ENCODE results near the gene TRNT1. TPM values are rescaled to one million over a fixed set of nuclear protein-coding genes. Genes with fewer than 3 reads are reported as not detected.

Gene TRNT1
- total RNA-seq: 10 to 100 TPM; 36.4 to 44.5 (median 38.8) TPM
- 10 to 100 TPM; 22.7 to 26.9 TPM for polyA plus RNA-seq
- 54.7 reads per million, percentile 73 among the genes with 10 or more reads in this experiment for total RNA-seq

DNA sequence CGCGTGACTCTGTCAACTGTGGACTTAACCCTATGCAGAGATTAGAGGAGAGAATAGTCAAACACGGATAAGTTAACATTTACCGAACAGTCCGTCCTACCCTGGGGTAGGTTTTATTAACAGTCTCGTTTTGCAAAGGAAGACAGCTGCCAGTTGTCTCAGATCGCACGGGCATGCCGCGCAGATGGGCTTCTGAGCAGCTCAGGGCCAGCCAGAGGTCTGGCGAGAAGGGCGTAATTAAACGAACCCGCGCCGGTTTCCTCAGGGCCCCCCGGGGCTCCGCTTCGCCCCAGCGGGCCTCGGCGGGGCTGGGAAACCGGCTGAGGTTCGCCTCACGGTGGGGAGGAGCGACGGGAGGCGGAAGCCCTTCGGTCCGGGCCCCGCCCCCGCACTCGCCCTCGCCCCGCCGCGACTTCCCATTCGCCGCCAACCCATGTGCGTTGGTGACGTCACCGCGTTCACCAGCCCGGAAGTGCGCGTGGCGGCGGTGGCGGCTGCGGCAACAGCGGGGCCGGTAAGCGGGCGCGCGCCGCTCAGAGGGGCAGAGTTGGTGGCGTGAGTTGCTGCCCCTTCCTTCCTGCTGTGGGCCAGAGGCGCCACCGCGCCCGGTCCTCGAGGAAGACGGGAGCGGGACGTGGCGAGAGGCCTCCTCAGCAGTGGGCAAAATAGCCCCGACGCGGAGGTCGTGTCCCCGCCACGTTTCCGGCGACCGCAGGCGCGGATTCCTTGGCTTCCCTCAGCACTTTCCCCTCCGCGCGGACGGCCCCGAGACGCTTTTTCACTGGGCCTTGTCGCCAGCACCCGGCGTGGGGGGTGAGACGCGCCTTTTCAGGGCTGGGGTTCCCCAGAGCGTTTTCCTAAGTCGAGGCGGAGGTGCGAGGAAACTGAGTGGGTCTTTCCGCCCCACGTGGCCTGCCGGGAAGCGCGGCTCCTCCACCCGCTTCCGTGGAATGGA is at the start of gene TRNT1:
TRNT1 (plus strand) TSS at position 464 of the 955 bp plus-strand sequence. CDS start 2,101 bp downstream, outside the sequence.
- ATAC-seq (peak; percentile 97), DNase-seq (peak; percentile 92 to 97 (median 96))
- peaks cover 3 to 29% (median 7%) of the 10 kb centered on the region in 5 donors for H3K36me3 Mint-ChIP-seq
- H3K9me3 Mint-ChIP-seq: peaks cover 0 to 9% (median 0%) of the 10 kb centered on the region in 11 donors
- peak within 1 kb of the TSS; percentile 94 to 100 (median 96) for H3K4me3 Mint-ChIP-seq
- no peaks in the 10 kb centered on the region for H3K27me3 Mint-ChIP-seq
- H3K36me3 ChIP-seq (ENCODE audit: control insufficient read depth in 2 of 3, insufficient read depth in 3 of 3, low read length in 3 of 3): peaks cover 0 to 18% (median 6%) of the 10 kb centered on the region in 3 experiments
- no peaks in the 10 kb centered on the region for H3K9me3 ChIP-seq (ENCODE audit: control insufficient read depth in 2 of 3, low read length in 3 of 3)
- H3K4me3 ChIP-seq (ENCODE audit: low read length): peak within 1 kb of the TSS; percentile 92
- POLR2A ChIA-PET: interaction anchor here (0.6 to 2.5 kb wide), 6 partner anchors 31 to 672 kb away, joined by 3 to 8 read pairs (median 3); no protein-coding TSS in a partner anchor
- H3K27ac Mint-ChIP-seq: peak within 1 kb of the TSS; percentile 96 to 99 (median 97)
- no peaks in the 10 kb centered on the region for H3K27me3 ChIP-seq (ENCODE audit: control insufficient read depth in 2 of 2, insufficient read depth in 2 of 2, low read length in 2 of 2)
- intact Hi-C loops (cut with micrococcal nuclease): loop anchor here (1.0 to 5.0 kb wide), 10 partner anchors 9 to 1996 kb away; partner anchors contain the start of genes ARL8B (in 2 of the 2), CRBN (in 2 of the 2), ITPR1 (in 2 of the 2) and SETMAR (in 2 of the 2)
- peak within 1 kb of the TSS; percentile 96 for H3K27ac ChIP-seq (ENCODE audit: low read depth, low read length)
- peaks cover 10 to 25% of the 10 kb centered on the region in 2 donors for H3K4me1 ChIP-seq (ENCODE audit: control insufficient read depth in 2 of 2, insufficient read depth in 2 of 2, low read length in 2 of 2)
- H3K4me1 Mint-ChIP-seq: peaks cover 12 to 48% (median 42%) of the 10 kb centered on the region in 7 donors
- CTCF ChIA-PET: interaction anchor here (0.6 kb wide), 1 partner anchor 16 kb away, joined by 3 read pairs; no protein-coding TSS in a partner anchor

DNA sequence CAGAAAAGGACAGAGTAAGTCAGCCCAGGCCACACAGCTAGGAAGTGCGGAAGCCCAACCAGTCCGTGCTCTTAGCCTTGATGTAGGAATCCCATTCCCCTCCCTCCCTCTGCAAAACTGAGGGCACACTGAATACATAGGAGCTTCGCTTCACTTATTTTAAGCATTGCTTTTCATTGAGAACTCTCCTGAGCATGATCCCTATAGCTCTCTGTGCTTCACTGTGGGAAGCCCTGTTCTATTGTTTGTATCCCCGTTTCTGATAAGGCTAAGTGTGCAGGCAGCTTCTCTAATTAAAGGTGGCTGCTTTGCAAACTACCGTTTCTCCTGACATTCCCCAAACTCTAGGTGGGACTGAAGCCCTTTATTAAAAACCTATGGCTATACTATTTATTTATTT is 46.4 kb upstream of the TRNT1 start:
- Mint-ChIP-seq H3K27me3 (peaks cover 0 to 9% (median 0%) of the 10 kb centered on the region in 5 donors), H3K9me3 (no peaks in the 10 kb centered on the region), H3K36me3 (no peaks in the 10 kb centered on the region), H3K4me3 (no peak overlapping the region), H3K27ac (no peak overlapping the region), H3K4me1 (no peaks in the 10 kb centered on the region)
- H3K4me1 ChIP-seq (ENCODE audit: control insufficient read depth in 2 of 2, insufficient read depth in 2 of 2, low read length in 2 of 2): no peaks in the 10 kb centered on the region
- POLR2A ChIA-PET: no interaction called here
- intact Hi-C loops (cut with micrococcal nuclease): no loop called here
- H3K4me3 ChIP-seq (ENCODE audit: low read length): no peak overlapping the region
- ATAC-seq (no peak), DNase-seq (no peak)
- no peak overlapping the region for H3K27ac ChIP-seq (ENCODE audit: low read depth, low read length)
- H3K36me3 ChIP-seq (ENCODE audit: control insufficient read depth in 2 of 3, insufficient read depth in 3 of 3, low read length in 3 of 3): no peaks in the 10 kb centered on the region
- H3K9me3 ChIP-seq (ENCODE audit: control insufficient read depth in 2 of 3, low read length in 3 of 3): no peaks in the 10 kb centered on the region
- no peaks in the 10 kb centered on the region for H3K27me3 ChIP-seq (ENCODE audit: control insufficient read depth in 2 of 2, insufficient read depth in 2 of 2, low read length in 2 of 2)
- CTCF ChIA-PET: interaction anchor here (0.6 kb wide), 1 partner anchor 8 kb away, joined by 3 read pairs; no protein-coding TSS in a partner anchor

DNA sequence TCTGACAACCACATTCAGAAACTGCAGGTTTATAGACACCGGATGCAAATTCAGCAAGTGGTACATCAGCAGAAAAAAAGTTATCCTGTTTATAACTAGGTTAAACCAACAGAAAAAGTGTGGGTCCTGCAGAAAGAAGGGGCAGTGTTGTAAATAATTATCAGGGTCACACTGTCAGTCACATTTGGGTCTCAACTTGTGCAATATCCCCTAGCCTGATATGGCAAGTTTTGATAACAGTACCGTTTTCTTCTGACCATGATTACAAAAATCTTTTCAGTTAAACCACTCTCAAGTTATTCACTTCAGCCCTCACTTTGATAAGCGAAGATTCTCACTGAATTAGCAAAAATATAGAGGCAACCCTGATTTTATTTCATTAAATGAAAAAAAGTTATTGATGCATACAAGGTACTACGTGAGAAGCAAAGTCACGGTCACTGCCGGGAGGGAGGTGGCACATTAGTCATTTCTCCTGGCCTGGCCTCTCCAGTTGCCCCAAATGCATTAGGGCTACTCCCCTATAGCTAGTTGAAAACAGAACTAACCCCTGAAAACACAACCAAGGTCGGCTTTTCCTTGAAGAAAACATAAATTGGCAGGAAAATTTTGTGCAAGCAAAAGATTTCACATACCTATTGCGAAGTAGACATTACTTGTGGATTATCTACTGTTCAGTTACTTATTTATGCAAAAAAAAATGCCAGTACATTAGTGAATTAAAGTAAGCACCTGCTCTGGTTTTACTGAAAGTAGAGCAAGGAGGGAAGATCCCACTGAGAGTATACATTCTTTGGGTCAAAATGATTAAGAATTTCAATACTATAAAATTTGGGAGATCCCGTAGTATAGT is 45.1 kb upstream of the TRNT1 start:
- H3K4me3 Mint-ChIP-seq: no peak overlapping the region

DNA sequence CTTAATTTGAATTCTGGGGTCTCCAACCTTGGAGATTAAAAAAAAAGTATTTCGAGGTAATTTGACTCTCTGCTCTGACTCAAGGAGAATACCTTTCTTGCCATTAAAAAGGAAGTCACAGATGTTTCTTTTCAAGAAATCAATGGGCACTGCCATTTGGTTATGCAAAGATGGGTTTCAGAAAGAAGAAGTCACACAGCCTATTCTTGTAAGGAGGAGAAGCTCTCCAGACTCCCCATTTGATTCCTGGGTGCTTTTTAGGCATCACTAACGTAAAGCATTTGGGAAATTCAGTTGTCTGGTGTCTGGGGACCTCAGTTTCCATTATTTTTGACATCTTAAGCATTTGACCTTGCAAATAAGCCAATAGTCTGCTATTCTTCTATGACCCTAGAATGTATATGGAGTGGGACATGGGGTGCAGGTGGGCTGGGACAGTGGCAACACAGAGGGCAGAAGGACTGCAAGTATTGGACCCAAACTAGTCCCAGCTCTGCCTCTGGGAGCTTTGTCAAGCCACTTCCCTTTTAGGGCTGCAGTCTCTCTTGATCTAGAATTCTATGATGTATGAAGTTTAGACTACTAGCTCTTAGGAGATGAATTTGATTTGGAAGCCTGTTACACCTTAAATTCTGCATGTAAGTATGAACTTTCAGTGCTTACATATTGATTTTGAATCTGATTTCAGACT is 44.4 kb upstream of the TRNT1 start:
- Mint-ChIP-seq H3K4me1 (peaks cover 0 to 6% (median 0%) of the 10 kb centered on the region in 7 donors), H3K4me3 (no peak overlapping the region), H3K27me3 (peaks cover 0 to 9% (median 0%) of the 10 kb centered on the region in 5 donors), H3K9me3 (peaks cover 0 to 3% (median 0%) of the 10 kb centered on the region in 11 donors), H3K36me3 (no peaks in the 10 kb centered on the region), H3K27ac (no peak overlapping the region)
- no peaks in the 10 kb centered on the region for H3K27me3 ChIP-seq (ENCODE audit: control insufficient read depth in 2 of 2, insufficient read depth in 2 of 2, low read length in 2 of 2)
- ATAC-seq (no peak), DNase-seq (no peak)
- H3K4me3 ChIP-seq (ENCODE audit: low read length): no peak overlapping the region
- intact Hi-C loops (cut with micrococcal nuclease): no loop called here
- POLR2A ChIA-PET: no interaction called here
- no peaks in the 10 kb centered on the region for H3K9me3 ChIP-seq (ENCODE audit: control insufficient read depth in 2 of 3, low read length in 3 of 3)
- H3K4me1 ChIP-seq (ENCODE audit: control insufficient read depth in 2 of 2, insufficient read depth in 2 of 2, low read length in 2 of 2): no peaks in the 10 kb centered on the region
- H3K36me3 ChIP-seq (ENCODE audit: control insufficient read depth in 2 of 3, insufficient read depth in 3 of 3, low read length in 3 of 3): no peaks in the 10 kb centered on the region
- CTCF ChIA-PET: no interaction called here
- no peak overlapping the region for H3K27ac ChIP-seq (ENCODE audit: low read depth, low read length)

More for the DNA sequence above, 45.1 kb upstream of the TRNT1 start:
- Mint-ChIP-seq H3K27ac (no peak overlapping the region), H3K36me3 (no peaks in the 10 kb centered on the region), H3K9me3 (peaks cover 0 to 3% (median 0%) of the 10 kb centered on the region in 11 donors), H3K4me1 (peaks cover 0 to 6% (median 0%) of the 10 kb centered on the region in 7 donors), H3K27me3 (peaks cover 0 to 9% (median 0%) of the 10 kb centered on the region in 5 donors)
- ChIA-PET CTCF (no interaction called here), POLR2A (no interaction called here)
- Histone ChIP-seq H3K4me1 (ENCODE audit: control insufficient read depth in 2 of 2, insufficient read depth in 2 of 2, low read length in 2 of 2) (no peaks in the 10 kb centered on the region), H3K4me3 (ENCODE audit: low read length) (no peak overlapping the region), H3K27me3 (ENCODE audit: control insufficient read depth in 2 of 2, insufficient read depth in 2 of 2, low read length in 2 of 2) (no peaks in the 10 kb centered on the region), H3K27ac (ENCODE audit: low read depth, low read length) (no peak overlapping the region), H3K9me3 (ENCODE audit: control insufficient read depth in 2 of 3, low read length in 3 of 3) (no peaks in the 10 kb centered on the region), H3K36me3 (ENCODE audit: control insufficient read depth in 2 of 3, insufficient read depth in 3 of 3, low read length in 3 of 3) (no peaks in the 10 kb centered on the region)
- DNase-seq (no peak), ATAC-seq (no peak)
- intact Hi-C loops (cut with micrococcal nuclease): no loop called here

DNA sequence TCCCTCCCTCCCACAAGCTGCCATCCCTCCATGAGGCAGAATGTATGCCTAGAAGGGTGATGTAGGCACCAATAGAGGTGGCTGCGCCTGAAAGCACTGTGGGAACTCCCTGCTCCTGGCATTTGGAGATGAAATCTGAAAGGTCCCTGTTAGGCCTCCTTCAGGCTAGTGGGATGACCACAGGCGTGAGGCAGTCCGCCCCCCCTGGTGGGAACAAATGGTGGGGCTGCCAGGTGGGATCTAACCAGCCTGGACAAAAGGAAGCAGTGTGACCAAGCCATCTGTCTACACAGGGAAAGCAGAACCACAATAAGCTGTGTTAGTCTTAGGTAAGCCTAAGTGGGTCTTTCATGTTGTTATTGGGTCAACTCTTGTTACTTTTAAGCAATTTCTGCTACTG is 41.9 kb upstream of the TRNT1 start:
- Histone ChIP-seq H3K36me3 (ENCODE audit: control insufficient read depth in 2 of 3, insufficient read depth in 3 of 3, low read length in 3 of 3) (no peaks in the 10 kb centered on the region), H3K4me1 (ENCODE audit: control insufficient read depth in 2 of 2, insufficient read depth in 2 of 2, low read length in 2 of 2) (no peaks in the 10 kb centered on the region), H3K9me3 (ENCODE audit: control insufficient read depth in 2 of 3, low read length in 3 of 3) (no peaks in the 10 kb centered on the region), H3K4me3 (ENCODE audit: low read length) (no peak overlapping the region), H3K27ac (ENCODE audit: low read depth, low read length) (no peak overlapping the region), H3K27me3 (ENCODE audit: control insufficient read depth in 2 of 2, insufficient read depth in 2 of 2, low read length in 2 of 2) (no peaks in the 10 kb centered on the region)
- intact Hi-C loops (cut with micrococcal nuclease): no loop called here
- no peak for ATAC-seq
- Mint-ChIP-seq H3K4me3 (no peak overlapping the region), H3K36me3 (no peaks in the 10 kb centered on the region), H3K27ac (no peak overlapping the region), H3K4me1 (peaks cover 0 to 6% (median 0%) of the 10 kb centered on the region in 7 donors), H3K27me3 (peaks cover 0 to 3% (median 0%) of the 10 kb centered on the region in 5 donors), H3K9me3 (peaks cover 0 to 3% (median 0%) of the 10 kb centered on the region in 11 donors)
- POLR2A ChIA-PET: no interaction called here
- CTCF ChIA-PET: interaction anchor here (0.5 kb wide), 1 partner anchor 99 kb away, joined by 3 read pairs; no protein-coding TSS in a partner anchor
- DNase-seq: no peak

DNA sequence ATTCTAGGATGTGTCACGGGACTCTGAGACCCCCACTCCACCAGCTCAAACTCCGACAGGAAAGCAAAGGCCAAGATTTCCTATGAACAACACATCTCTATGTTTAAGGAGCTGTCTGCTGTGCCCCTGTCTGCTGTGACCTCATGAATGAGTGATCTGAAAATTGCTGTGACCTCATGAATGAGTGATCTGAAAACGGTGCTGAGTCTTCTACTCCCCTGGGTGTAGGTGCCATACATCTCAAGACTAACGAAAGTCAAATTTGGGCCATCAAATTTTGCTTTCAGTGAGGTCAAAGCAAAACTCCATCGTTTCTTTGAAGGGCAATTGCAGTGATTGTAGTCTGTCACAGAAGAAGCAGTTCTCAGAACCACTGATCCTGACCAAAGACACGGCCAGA is 41.0 kb upstream of the TRNT1 start:
- CTCF ChIA-PET: no interaction called here
- peaks cover 0 to 3% (median 0%) of the 10 kb centered on the region in 5 donors for H3K27me3 Mint-ChIP-seq
- no peak overlapping the region for H3K27ac Mint-ChIP-seq

More for the DNA sequence above, 41.0 kb upstream of the TRNT1 start:
- no peak overlapping the region for H3K27ac ChIP-seq (ENCODE audit: low read depth, low read length)
- H3K36me3 ChIP-seq (ENCODE audit: control insufficient read depth in 2 of 3, insufficient read depth in 3 of 3, low read length in 3 of 3): no peaks in the 10 kb centered on the region
- Mint-ChIP-seq H3K4me1 (peaks cover 0 to 6% (median 0%) of the 10 kb centered on the region in 7 donors), H3K36me3 (no peaks in the 10 kb centered on the region), H3K9me3 (peaks cover 0 to 3% (median 0%) of the 10 kb centered on the region in 11 donors), H3K4me3 (no peak overlapping the region)
- no peak for DNase-seq
- H3K4me3 ChIP-seq (ENCODE audit: low read length): no peak overlapping the region
- POLR2A ChIA-PET: no interaction called here
- H3K9me3 ChIP-seq (ENCODE audit: control insufficient read depth in 2 of 3, low read length in 3 of 3): no peaks in the 10 kb centered on the region
- H3K4me1 ChIP-seq (ENCODE audit: control insufficient read depth in 2 of 2, insufficient read depth in 2 of 2, low read length in 2 of 2): no peaks in the 10 kb centered on the region
- intact Hi-C loops (cut with micrococcal nuclease): no loop called here
- no peak for ATAC-seq
- H3K27me3 ChIP-seq (ENCODE audit: control insufficient read depth in 2 of 2, insufficient read depth in 2 of 2, low read length in 2 of 2): no peaks in the 10 kb centered on the region
